ENCODE results near the gene PPP1R9B. TPM values are rescaled to one million over a fixed set of nuclear protein-coding genes. Genes with fewer than 3 reads are reported as not detected.

The PPP1R9B gene
- total and polyA plus RNA-seq, 4 donors, result 0.90 to 26.1 (median 7.1) TPM

DNA sequence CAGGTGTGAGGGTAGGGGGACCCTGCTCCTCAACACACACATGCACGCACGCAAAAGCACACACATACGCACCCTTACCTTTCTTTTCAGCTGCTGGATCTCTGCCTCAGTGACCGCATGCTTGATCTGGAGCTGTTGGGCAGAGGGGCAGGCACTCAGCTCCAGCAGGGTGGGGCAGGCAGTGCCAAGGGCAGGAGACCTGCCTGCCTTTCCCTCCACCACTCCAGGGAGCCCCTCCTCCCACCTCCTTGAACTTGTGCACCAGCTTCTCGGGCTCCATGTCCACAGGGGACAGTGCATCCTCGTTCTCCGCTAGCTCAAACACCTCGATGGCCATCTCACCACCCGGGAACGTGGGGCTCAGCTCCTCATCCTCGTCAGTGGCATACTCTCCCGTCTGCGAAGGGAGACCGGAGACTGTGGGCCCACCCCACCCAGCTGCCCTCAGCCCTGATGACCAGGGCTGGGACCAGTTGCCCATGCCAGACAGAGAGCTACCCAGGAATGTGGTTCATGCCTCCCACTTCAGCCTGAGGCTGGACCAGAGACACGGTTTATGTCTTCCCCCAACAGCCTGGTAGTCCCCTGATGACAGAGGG, 11.2 kb downstream of the PPP1R9B start:
- Histone ChIP-seq H3K9ac (ENCODE audit: low read depth in 1 of 2, low read length in 2 of 2) (no peak overlapping the region), H3K4me1 (ENCODE audit: control insufficient read depth in 4 of 4, insufficient read depth in 4 of 4, low read length in 3 of 4) (peaks cover 2 to 14% (median 10%) of the 10 kb centered on the region in 4 donors), H3K4me3 (ENCODE audit: low read depth in 1 of 3, low read length in 3 of 3) (no peak overlapping the region), H3K9me3 (ENCODE audit: control insufficient read depth in 4 of 4, low read length in 3 of 4) (no peaks in the 10 kb centered on the region), H3K27ac (ENCODE audit: low read depth in 1 of 2, low read length in 2 of 2) (no peak overlapping the region), H3K27me3 (ENCODE audit: control insufficient read depth in 4 of 4, insufficient read depth in 4 of 4, low read length in 3 of 4) (no peaks in the 10 kb centered on the region), H3K36me3 (ENCODE audit: control insufficient read depth in 4 of 4, insufficient read depth in 3 of 4, low read depth in 1 of 4, low read length in 3 of 4) (peaks cover 12 to 38% (median 26%) of the 10 kb centered on the region in 4 donors)
- DNase-seq (ENCODE audit: low spot score), result no peak
- whole genome bisulfite sequencing, result 91% methylated on average over 15 of the region's 15 CpGs
- no peak for TF ChIP-seq TAF1 (conservative IDR thresholded peaks at IDR 0.05)
- TF ChIP-seq MAX (IDR thresholded peaks at IDR 0.05), result no peak
- TF ChIP-seq SP1 (IDR thresholded peaks at IDR 0.05), result no peak
- TF ChIP-seq NR2F2 (IDR thresholded peaks at IDR 0.05), result no peak
- TF ChIP-seq, protein P1, sequence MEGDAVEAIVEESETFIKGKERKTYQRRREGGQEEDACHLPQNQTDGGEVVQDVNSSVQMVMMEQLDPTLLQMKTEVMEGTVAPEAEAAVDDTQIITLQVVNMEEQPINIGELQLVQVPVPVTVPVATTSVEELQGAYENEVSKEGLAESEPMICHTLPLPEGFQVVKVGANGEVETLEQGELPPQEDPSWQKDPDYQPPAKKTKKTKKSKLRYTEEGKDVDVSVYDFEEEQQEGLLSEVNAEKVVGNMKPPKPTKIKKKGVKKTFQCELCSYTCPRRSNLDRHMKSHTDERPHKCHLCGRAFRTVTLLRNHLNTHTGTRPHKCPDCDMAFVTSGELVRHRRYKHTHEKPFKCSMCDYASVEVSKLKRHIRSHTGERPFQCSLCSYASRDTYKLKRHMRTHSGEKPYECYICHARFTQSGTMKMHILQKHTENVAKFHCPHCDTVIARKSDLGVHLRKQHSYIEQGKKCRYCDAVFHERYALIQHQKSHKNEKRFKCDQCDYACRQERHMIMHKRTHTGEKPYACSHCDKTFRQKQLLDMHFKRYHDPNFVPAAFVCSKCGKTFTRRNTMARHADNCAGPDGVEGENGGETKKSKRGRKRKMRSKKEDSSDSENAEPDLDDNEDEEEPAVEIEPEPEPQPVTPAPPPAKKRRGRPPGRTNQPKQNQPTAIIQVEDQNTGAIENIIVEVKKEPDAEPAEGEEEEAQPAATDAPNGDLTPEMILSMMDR (IDR thresholded peaks at IDR 0.05; ENCODE audit: low read depth, low read length, missing input control), result no peak
- TF ChIP-seq RAD21 (IDR thresholded peaks at IDR 0.05), result no peak

DNA sequence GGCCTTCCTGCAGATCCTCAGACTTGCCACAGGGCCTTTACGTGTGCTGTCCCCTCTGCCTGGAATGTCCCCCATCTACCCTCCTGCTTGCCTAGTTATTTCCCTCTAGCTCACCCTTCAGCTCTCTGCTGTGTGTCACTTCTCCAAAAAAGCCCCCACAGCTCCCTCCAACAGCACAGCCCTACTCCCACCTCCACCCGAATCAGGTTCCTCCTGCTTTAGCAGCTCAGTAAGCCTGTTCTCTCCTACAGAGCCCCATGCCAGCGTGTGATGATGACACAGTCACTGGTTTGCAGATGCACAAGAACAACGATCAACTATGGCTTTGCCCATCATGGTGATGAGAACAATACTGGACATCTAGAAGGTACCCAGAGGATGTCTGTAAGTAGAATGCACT, 13.4 kb downstream of the PPP1R9B start:
- Histone ChIP-seq H3K9me3 (ENCODE audit: control insufficient read depth in 4 of 4, low read length in 3 of 4) (no peaks in the 10 kb centered on the region), H3K27me3 (ENCODE audit: control insufficient read depth in 4 of 4, insufficient read depth in 4 of 4, low read length in 3 of 4) (no peaks in the 10 kb centered on the region), H3K9ac (ENCODE audit: low read depth in 1 of 2, low read length in 2 of 2) (no peak overlapping the region), H3K36me3 (ENCODE audit: control insufficient read depth in 4 of 4, insufficient read depth in 3 of 4, low read depth in 1 of 4, low read length in 3 of 4) (peaks cover 9 to 38% (median 22%) of the 10 kb centered on the region in 4 donors), H3K4me1 (ENCODE audit: control insufficient read depth in 4 of 4, insufficient read depth in 4 of 4, low read length in 3 of 4) (peaks cover 0 to 10% (median 3%) of the 10 kb centered on the region in 4 donors), H3K27ac (ENCODE audit: low read depth in 1 of 2, low read length in 2 of 2) (no peak overlapping the region), H3K4me3 (ENCODE audit: low read depth in 1 of 3, low read length in 3 of 3) (no peak overlapping the region)
- no peak for DNase-seq (ENCODE audit: low spot score)
- TF ChIP-seq JUND (IDR thresholded peaks at IDR 0.05) (no peak), SP1 (IDR thresholded peaks at IDR 0.05) (no peak), GABPA (IDR thresholded peaks at IDR 0.05 in 1 of 2, conservative IDR thresholded peaks at IDR 0.05 in 1 of 2) (no peak), RAD21 (IDR thresholded peaks at IDR 0.05) (no peak), YY1 (IDR thresholded peaks at IDR 0.05) (no peak), FOXA1 (IDR thresholded peaks at IDR 0.05) (no peak), HNF4G (IDR thresholded peaks at IDR 0.05) (no peak), EGR1 (IDR thresholded peaks at IDR 0.05; ENCODE audit: low read depth in 2 of 2) (no peak)
- WGBS, result 95% methylated on average over 4 of the region's 4 CpGs

DNA sequence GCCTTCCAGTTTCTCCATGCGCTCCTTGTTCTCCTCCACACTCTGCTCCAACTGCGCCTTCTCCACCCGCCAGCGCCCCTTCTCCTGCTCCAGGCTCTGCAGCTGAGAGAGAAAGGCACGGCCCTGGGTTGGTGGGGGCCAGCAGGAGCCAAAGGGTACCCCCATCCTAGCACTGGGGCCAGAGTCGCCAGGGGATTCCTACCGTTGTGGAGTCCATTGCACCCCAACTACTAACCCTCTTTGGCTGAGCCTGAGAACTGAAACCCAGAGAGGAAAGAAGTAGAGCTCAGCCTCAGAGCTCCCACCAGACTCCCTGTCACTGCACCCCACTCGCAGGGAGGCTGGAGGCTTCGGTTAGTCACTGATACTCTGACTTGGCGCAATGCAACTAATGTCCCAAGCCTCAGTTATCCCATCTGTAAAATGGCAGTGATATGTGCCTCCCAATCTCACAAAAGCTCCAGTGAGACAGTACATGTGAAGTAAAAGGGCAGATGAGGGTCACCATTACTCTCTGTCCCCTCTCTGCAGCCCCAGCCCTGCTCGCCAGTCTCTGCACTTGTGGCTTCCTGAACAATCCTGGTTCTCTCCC, 14.3 kb downstream of the PPP1R9B start:
- Histone ChIP-seq H3K36me3 (ENCODE audit: control insufficient read depth in 4 of 4, insufficient read depth in 3 of 4, low read depth in 1 of 4, low read length in 3 of 4) (peaks cover 8 to 38% (median 20%) of the 10 kb centered on the region in 4 donors), H3K27me3 (ENCODE audit: control insufficient read depth in 4 of 4, insufficient read depth in 4 of 4, low read length in 3 of 4) (no peaks in the 10 kb centered on the region), H3K9me3 (ENCODE audit: control insufficient read depth in 4 of 4, low read length in 3 of 4) (no peaks in the 10 kb centered on the region), H3K4me3 (ENCODE audit: low read depth in 1 of 3, low read length in 3 of 3) (no peak overlapping the region), H3K9ac (ENCODE audit: low read depth in 1 of 2, low read length in 2 of 2) (no peak overlapping the region), H3K27ac (ENCODE audit: low read depth in 1 of 2, low read length in 2 of 2) (no peak overlapping the region), H3K4me1 (ENCODE audit: control insufficient read depth in 4 of 4, insufficient read depth in 4 of 4, low read length in 3 of 4) (peaks cover 0 to 10% (median 3%) of the 10 kb centered on the region in 4 donors)
- no peak for DNase-seq (ENCODE audit: low spot score)
- WGBS, result 93% methylated on average over 11 of the region's 11 CpGs
- TF ChIP-seq, protein P2, sequence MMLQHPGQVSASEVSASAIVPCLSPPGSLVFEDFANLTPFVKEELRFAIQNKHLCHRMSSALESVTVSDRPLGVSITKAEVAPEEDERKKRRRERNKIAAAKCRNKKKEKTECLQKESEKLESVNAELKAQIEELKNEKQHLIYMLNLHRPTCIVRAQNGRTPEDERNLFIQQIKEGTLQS (IDR thresholded peaks at IDR 0.05), result no peak
- TF ChIP-seq FOXA1 (IDR thresholded peaks at IDR 0.05) (no peak), JUND (IDR thresholded peaks at IDR 0.05) (no peak), RAD21 (IDR thresholded peaks at IDR 0.05) (no peak), HNF4G (IDR thresholded peaks at IDR 0.05) (no peak), HNF4A (conservative IDR thresholded peaks at IDR 0.05) (no peak), TAF1 (conservative IDR thresholded peaks at IDR 0.05) (no peak), EGR1 (IDR thresholded peaks at IDR 0.05; ENCODE audit: low read depth in 2 of 2) (no peak)
- TF ChIP-seq, protein P3, sequence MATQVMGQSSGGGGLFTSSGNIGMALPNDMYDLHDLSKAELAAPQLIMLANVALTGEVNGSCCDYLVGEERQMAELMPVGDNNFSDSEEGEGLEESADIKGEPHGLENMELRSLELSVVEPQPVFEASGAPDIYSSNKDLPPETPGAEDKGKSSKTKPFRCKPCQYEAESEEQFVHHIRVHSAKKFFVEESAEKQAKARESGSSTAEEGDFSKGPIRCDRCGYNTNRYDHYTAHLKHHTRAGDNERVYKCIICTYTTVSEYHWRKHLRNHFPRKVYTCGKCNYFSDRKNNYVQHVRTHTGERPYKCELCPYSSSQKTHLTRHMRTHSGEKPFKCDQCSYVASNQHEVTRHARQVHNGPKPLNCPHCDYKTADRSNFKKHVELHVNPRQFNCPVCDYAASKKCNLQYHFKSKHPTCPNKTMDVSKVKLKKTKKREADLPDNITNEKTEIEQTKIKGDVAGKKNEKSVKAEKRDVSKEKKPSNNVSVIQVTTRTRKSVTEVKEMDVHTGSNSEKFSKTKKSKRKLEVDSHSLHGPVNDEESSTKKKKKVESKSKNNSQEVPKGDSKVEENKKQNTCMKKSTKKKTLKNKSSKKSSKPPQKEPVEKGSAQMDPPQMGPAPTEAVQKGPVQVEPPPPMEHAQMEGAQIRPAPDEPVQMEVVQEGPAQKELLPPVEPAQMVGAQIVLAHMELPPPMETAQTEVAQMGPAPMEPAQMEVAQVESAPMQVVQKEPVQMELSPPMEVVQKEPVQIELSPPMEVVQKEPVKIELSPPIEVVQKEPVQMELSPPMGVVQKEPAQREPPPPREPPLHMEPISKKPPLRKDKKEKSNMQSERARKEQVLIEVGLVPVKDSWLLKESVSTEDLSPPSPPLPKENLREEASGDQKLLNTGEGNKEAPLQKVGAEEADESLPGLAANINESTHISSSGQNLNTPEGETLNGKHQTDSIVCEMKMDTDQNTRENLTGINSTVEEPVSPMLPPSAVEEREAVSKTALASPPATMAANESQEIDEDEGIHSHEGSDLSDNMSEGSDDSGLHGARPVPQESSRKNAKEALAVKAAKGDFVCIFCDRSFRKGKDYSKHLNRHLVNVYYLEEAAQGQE (IDR thresholded peaks at IDR 0.05), result no peak

Measured in liver (tissue), 9 donors.